ENCODE measurements around the gene FOXRED1. TPM values are rescaled to one million over a fixed set of nuclear protein-coding genes. Genes with fewer than 3 reads are reported as not detected.

Gene FOXRED1
- total and polyA plus RNA-seq, 2 of the 13 experiments (the other 11 are each of a cell fraction or from before 2014, with no cell fraction given) = 29.6 to 42.9 TPM

- TF ChIP-seq, protein P1, sequence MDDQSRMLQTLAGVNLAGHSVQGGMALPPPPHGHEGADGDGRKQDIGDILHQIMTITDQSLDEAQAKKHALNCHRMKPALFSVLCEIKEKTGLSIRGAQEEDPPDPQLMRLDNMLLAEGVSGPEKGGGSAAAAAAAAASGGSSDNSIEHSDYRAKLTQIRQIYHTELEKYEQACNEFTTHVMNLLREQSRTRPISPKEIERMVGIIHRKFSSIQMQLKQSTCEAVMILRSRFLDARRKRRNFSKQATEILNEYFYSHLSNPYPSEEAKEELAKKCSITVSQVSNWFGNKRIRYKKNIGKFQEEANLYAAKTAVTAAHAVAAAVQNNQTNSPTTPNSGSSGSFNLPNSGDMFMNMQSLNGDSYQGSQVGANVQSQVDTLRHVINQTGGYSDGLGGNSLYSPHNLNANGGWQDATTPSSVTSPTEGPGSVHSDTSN (CRISPR knock-in tag; IDR thresholded peaks at IDR 0.05; ENCODE audit: borderline replicate concordance) = 0 out of 2 replicates have a peak, but pooled peaks have one; percentile 41
- TF ChIP-seq CBX5 (CRISPR knock-in tag; IDR thresholded peaks at IDR 0.05; ENCODE audit: borderline replicate concordance) (peak; percentile 90), MTERF4 (CRISPR knock-in tag; IDR thresholded peaks at IDR 0.05) (peak; percentile 59), ZNF256 (CRISPR knock-in tag; conservative IDR thresholded peaks at IDR 0.05) (peak; percentile 79), IRF2 (CRISPR knock-in tag; IDR thresholded peaks at IDR 0.05) (peak; percentile 66), XRCC5 (optimal IDR thresholded peaks at IDR 0.05; ENCODE audit: low read length) (peak; percentile 50), NR2F1 (CRISPR knock-in tag; IDR thresholded peaks at IDR 0.05) (no peak), CSRNP1 (CRISPR knock-in tag; IDR thresholded peaks at IDR 0.05) (no peak; the same call in none of the 2 replicates), ZNF335 (CRISPR knock-in tag; IDR thresholded peaks at IDR 0.05) (peak; percentile 55; the same call in 1 of the 2 replicates), ZNF841 (CRISPR knock-in tag; IDR thresholded peaks at IDR 0.05; ENCODE audit: borderline replicate concordance) (peak; percentile 74; the same call in 1 of the 2 replicates), MED1 (CRISPR knock-in tag; IDR thresholded peaks at IDR 0.05) (peak; percentile 85), ZSCAN5A (CRISPR knock-in tag; IDR thresholded peaks at IDR 0.05; ENCODE audit: borderline replicate concordance) (no peak), FOSL2 (CRISPR knock-in tag; IDR thresholded peaks at IDR 0.05) (peak; percentile 28; the same call in 1 of the 2 replicates), ZNF772 (CRISPR knock-in tag; IDR thresholded peaks at IDR 0.05) (peak; percentile 91)
- TF ChIP-seq, protein P2, sequence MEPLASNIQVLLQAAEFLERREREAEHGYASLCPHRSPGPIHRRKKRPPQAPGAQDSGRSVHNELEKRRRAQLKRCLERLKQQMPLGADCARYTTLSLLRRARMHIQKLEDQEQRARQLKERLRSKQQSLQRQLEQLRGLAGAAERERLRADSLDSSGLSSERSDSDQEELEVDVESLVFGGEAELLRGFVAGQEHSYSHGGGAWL (CRISPR knock-in tag; IDR thresholded peaks at IDR 0.05) = peak; percentile 56
- TF ChIP-seq, protein P3, sequence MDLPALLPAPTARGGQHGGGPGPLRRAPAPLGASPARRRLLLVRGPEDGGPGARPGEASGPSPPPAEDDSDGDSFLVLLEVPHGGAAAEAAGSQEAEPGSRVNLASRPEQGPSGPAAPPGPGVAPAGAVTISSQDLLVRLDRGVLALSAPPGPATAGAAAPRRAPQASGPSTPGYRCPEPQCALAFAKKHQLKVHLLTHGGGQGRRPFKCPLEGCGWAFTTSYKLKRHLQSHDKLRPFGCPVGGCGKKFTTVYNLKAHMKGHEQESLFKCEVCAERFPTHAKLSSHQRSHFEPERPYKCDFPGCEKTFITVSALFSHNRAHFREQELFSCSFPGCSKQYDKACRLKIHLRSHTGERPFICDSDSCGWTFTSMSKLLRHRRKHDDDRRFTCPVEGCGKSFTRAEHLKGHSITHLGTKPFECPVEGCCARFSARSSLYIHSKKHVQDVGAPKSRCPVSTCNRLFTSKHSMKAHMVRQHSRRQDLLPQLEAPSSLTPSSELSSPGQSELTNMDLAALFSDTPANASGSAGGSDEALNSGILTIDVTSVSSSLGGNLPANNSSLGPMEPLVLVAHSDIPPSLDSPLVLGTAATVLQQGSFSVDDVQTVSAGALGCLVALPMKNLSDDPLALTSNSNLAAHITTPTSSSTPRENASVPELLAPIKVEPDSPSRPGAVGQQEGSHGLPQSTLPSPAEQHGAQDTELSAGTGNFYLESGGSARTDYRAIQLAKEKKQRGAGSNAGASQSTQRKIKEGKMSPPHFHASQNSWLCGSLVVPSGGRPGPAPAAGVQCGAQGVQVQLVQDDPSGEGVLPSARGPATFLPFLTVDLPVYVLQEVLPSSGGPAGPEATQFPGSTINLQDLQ (CRISPR knock-in tag; IDR thresholded peaks at IDR 0.05) = no peak
- TF ChIP-seq, protein P4, sequence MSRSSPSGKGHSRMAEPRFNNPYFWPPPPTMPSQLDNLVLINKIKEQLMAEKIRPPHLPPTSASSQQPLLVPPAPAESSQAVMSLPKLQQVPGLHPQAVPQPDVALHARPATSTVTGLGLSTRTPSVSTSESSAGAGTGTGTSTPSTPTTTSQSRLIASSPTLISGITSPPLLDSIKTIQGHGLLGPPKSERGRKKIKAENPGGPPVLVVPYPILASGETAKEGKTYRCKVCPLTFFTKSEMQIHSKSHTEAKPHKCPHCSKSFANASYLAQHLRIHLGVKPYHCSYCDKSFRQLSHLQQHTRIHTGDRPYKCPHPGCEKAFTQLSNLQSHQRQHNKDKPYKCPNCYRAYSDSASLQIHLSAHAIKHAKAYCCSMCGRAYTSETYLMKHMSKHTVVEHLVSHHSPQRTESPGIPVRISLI (CRISPR knock-in tag; IDR thresholded peaks at IDR 0.05; ENCODE audit: borderline replicate concordance) = peak; percentile 96
Measured at GRCh38 chr11:126303623-126304456, 34.9 kb downstream of the FOXRED1 start, which contains the start of gene DCPS (continued).

Measured in HepG2 (cell line).